Small intestine (tissue), 7 donors: Measurements from ENCODE around the gene POU3F4. TPM values are rescaled to one million over a fixed set of nuclear protein-coding genes. Genes with fewer than 3 reads are reported as not detected.
A peak's percentile ranks its signal among the peaks of the same experiment; 100 is the strongest.

Source experiments
- DNase-seq, 2 donors: peaks; one replicate each; pipeline versions ENCODE4 v3.0.0 to v3.0.0-alpha.2; 2013
- FAIRE-seq: peaks from 2 replicates; lab custom pipeline; 2012; peaks lifted over from hg19 to GRCh38; lab: Jason Lieb, UNC
- H3K27ac ChIP-seq, 3 donors: one replicate each; pipeline ENCODE4 v1.5.1; 2013; ENCODE audit warnings: low read length in 2 of 3, mild to moderate bottlenecking in 2 of 3, control low read depth in 1 of 3, inconsistent platforms in 1 of 3, low read depth in 1 of 3, moderate library complexity in 1 of 3
- H3K27me3 ChIP-seq, 3 donors: one replicate each; pipeline ENCODE4 v1.6.1; 2013; ENCODE audit warnings: low read length in 3 of 3, inconsistent platforms in 1 of 3; ENCODE audit not compliant: control insufficient read depth in 3 of 3, insufficient read depth in 3 of 3
- H3K36me3 ChIP-seq, 3 donors: one replicate each; pipeline ENCODE4 v1.6.1; 2013; ENCODE audit warnings: low read length in 3 of 3, inconsistent platforms in 1 of 3, low read depth in 1 of 3, mild to moderate bottlenecking in 1 of 3, moderate library complexity in 1 of 3; ENCODE audit not compliant: control insufficient read depth in 3 of 3, insufficient read depth in 2 of 3
- H3K4me1 ChIP-seq, 3 donors: one replicate each; pipeline ENCODE4 v1.6.1; 2013; ENCODE audit warnings: low read length in 2 of 3, inconsistent platforms in 1 of 3, low read depth in 1 of 3, mild to moderate bottlenecking in 1 of 3, moderate library complexity in 1 of 3; ENCODE audit not compliant: control insufficient read depth in 3 of 3, insufficient read depth in 2 of 3
- H3K4me3 ChIP-seq, 3 donors: one replicate each; pipeline ENCODE4 v1.5.1; 2013; ENCODE audit warnings: low read length in 3 of 3, control low read depth in 1 of 3, inconsistent platforms in 1 of 3, low read depth in 1 of 3, mild to moderate bottlenecking in 1 of 3, moderate library complexity in 1 of 3
- H3K9me3 ChIP-seq, 2 donors: one replicate each; pipeline ENCODE4 v1.6.1; 2013; ENCODE audit warnings: low read depth in 1 of 2, low read length in 1 of 2; ENCODE audit not compliant: control insufficient read depth in 2 of 2, insufficient read depth in 1 of 2
- WGBS, 3 donors: extraction: QIAGEN DNeasy Blood & Tissue Kit; methylation state at CpG; one replicate each; pipeline ENCODE4 v1.1.7; 2013; 5-methylcytosine and 5-hydroxymethylcytosine counted together
- polyA plus RNA-seq, 4 donors: library from polyadenylated mRNA; stranded (reverse) in 3 of 4; unstranded in 1 of 4; fragments of 200-250 nt in 3 of 4; fragments of 120-200 nt in 1 of 4; gene quantifications; one replicate each; pipeline versions ENCODE4 v1.2.1 to v1.2.3, GENCODE V29; 2013
- donor health status: healthy with polysubstance abuse.
- donor health status: control.
- donor health status: control.
- donor health status: Bipolar disorder and iron deficiency.
- donor health status: healthy.

POU3F4 gene
- polyA plus RNA-seq, 4 donors = 0.01 TPM; not detected in 3

GRCh38 chrX:83510510-83511062 is 2.5 kb downstream of the POU3F4 start:
- DNase-seq = no peak
- H3K27ac ChIP-seq = no peak overlapping the region
- no peak for FAIRE-seq
- H3K4me3 ChIP-seq = no peak overlapping the region
- no peaks in the 10 kb centered on the region for H3K36me3 ChIP-seq
- peaks cover 0 to 2% of the 10 kb centered on the region in 2 donors for H3K9me3 ChIP-seq
- H3K4me1 ChIP-seq = no peaks in the 10 kb centered on the region
- peaks cover 0 to 35% (median 14%) of the 10 kb centered on the region in 3 donors for H3K27me3 ChIP-seq
- 5 to 40% (median 18%) methylated on average over 33 to 36 of the region's 36 CpGs for WGBS, 3 donors

GRCh38 chrX:83511208-83511607 is 3.1 kb downstream of the POU3F4 start:
- Histone ChIP-seq H3K36me3 (no peaks in the 10 kb centered on the region), H3K9me3 (peaks cover 0 to 2% of the 10 kb centered on the region in 2 donors), H3K27me3 (peaks cover 0 to 33% (median 14%) of the 10 kb centered on the region in 3 donors), H3K27ac (no peak overlapping the region), H3K4me3 (no peak overlapping the region), H3K4me1 (no peaks in the 10 kb centered on the region)
- no peak for DNase-seq
- FAIRE-seq = no peak
- 8 to 43% (median 30%) methylated on average over 15 to 17 of the region's 17 CpGs for WGBS, 3 donors

GRCh38 chrX:83512111-83512510 is 4.0 kb downstream of the POU3F4 start:
- H3K27ac ChIP-seq = no peak overlapping the region
- WGBS, 3 donors = 56 to 60% (median 56%) methylated on average over 14 of the region's 14 CpGs
- H3K9me3 ChIP-seq = peaks cover 0 to 2% of the 10 kb centered on the region in 2 donors
- no peak overlapping the region for H3K4me3 ChIP-seq
- H3K27me3 ChIP-seq = peaks cover 0 to 33% (median 14%) of the 10 kb centered on the region in 3 donors
- no peaks in the 10 kb centered on the region for H3K4me1 ChIP-seq
- FAIRE-seq = no peak
- H3K36me3 ChIP-seq = no peaks in the 10 kb centered on the region
- DNase-seq = no peak

- DNase-seq = no peak
- Histone ChIP-seq H3K9me3 (no peaks in the 10 kb centered on the region), H3K27ac (no peak overlapping the region), H3K4me1 (no peaks in the 10 kb centered on the region), H3K36me3 (no peaks in the 10 kb centered on the region), H3K4me3 (no peak overlapping the region), H3K27me3 (peaks cover 0 to 3% (median 0%) of the 10 kb centered on the region in 3 donors)
- FAIRE-seq = no peak
- WGBS, 3 donors = 65 to 78% (median 74%) methylated on average over 1 of the region's 1 CpG
Observed at GRCh38 chrX:83516597-83516996, 8.5 kb downstream of the POU3F4 start.

- WGBS, 3 donors = 74 to 86% (median 84%) methylated on average over 1 of the region's 1 CpG
- H3K27ac ChIP-seq = no peak overlapping the region
- no peaks in the 10 kb centered on the region for H3K9me3 ChIP-seq
- H3K27me3 ChIP-seq = no peaks in the 10 kb centered on the region
- FAIRE-seq (no peak), DNase-seq (peak in 1 of 2 donors; percentile 1)
- no peaks in the 10 kb centered on the region for H3K4me1 ChIP-seq
- H3K36me3 ChIP-seq = no peaks in the 10 kb centered on the region
- no peak overlapping the region for H3K4me3 ChIP-seq
Observed at GRCh38 chrX:83521905-83522304, 13.8 kb downstream of the POU3F4 start.

- H3K4me1 ChIP-seq = no peaks in the 10 kb centered on the region
- WGBS, 3 donors = 47 to 73% (median 61%) methylated on average over 1 of the region's 1 CpG
- H3K36me3 ChIP-seq = no peaks in the 10 kb centered on the region
- no peaks in the 10 kb centered on the region for H3K27me3 ChIP-seq
- DNase-seq (no peak), FAIRE-seq (no peak)
- H3K27ac ChIP-seq = no peak overlapping the region
- H3K9me3 ChIP-seq = no peaks in the 10 kb centered on the region
- no peak overlapping the region for H3K4me3 ChIP-seq
Observed at GRCh38 chrX:83529950-83530349, 21.9 kb downstream of the POU3F4 start.

- no peaks in the 10 kb centered on the region for H3K27me3 ChIP-seq
- 46 to 51% (median 50%) methylated on average over 7 of the region's 7 CpGs for WGBS, 3 donors
- H3K36me3 ChIP-seq = no peaks in the 10 kb centered on the region
- peak; percentile 47 for FAIRE-seq
- H3K27ac ChIP-seq = no peak overlapping the region
- peak in 1 of 2 donors; percentile 2 for DNase-seq
- H3K4me1 ChIP-seq = no peaks in the 10 kb centered on the region
- H3K4me3 ChIP-seq = peak overlapping the region in 1 of 3 donors; percentile 39
- H3K9me3 ChIP-seq = no peaks in the 10 kb centered on the region
Observed at GRCh38 chrX:83535417-83536196, 27.5 kb downstream of the POU3F4 start.
